H1 (cell line): ENCODE measurements around the gene PSME4. TPM values are rescaled to one million over a fixed set of nuclear protein-coding genes. Genes with fewer than 3 reads are reported as not detected.

Experiments used
- CTCF ChIA-PET: fragments of 300-600 bp; sonication (Branson Sonifier 250); formaldehyde crosslinking; loops from one replicate; lab custom pipeline; 2021; ENCODE audit not compliant: partially characterized antibody; lab: Charles Lee
- POLR2A ChIA-PET: fragments of 300-600 bp; sonication (Branson Sonifier 250); formaldehyde crosslinking; loops from one replicate; lab custom pipeline; 2021; ENCODE audit warnings: inconsistent platforms; ENCODE audit not compliant: partially characterized antibody; lab: Charles Lee
- DNase-seq, 2 experiments: peaks; one replicate each; pipeline versions ENCODE4 v3.0.0 to v3.0.0-alpha.2; 2010 to 2022; ENCODE audit warnings: low spot score in 2 of 2, low read depth in 1 of 2, mixed read lengths in 1 of 2
- FAIRE-seq: peaks from 2 replicates; lab custom pipeline; 2011; peaks lifted over from hg19 to GRCh38; lab: Jason Lieb, UNC
- H2AFZ ChIP-seq: 2 replicates; pipeline ENCODE4 v1.8.1; 2012; ENCODE audit warnings: low read length, inconsistent platforms
- H2AK5ac ChIP-seq: 2 replicates; pipeline ENCODE4 v1.6.1; 2013; ENCODE audit warnings: low read depth, low read length
- H2BK120ac ChIP-seq: replicated peaks from 2 replicates; pipeline ENCODE3; 2013; ENCODE audit warnings: low read depth, low read length, inconsistent platforms
- H2BK12ac ChIP-seq: 2 replicates; pipeline ENCODE4 v1.6.1; 2013; ENCODE audit warnings: low read depth, low read length
- H2BK15ac ChIP-seq: 2 replicates; pipeline ENCODE4 v1.6.1; 2013; ENCODE audit warnings: low read length
- H2BK20ac ChIP-seq: 2 replicates; pipeline ENCODE4 v1.6.1; 2013; ENCODE audit warnings: low read length
- H2BK5ac ChIP-seq: 2 replicates; pipeline ENCODE4 v1.6.1; 2013; ENCODE audit warnings: low read depth, low read length
- H3K14ac ChIP-seq: 2 replicates; pipeline ENCODE4 v1.6.1; 2013; ENCODE audit warnings: inconsistent platforms; ENCODE audit not compliant: insufficient read length
- H3K18ac ChIP-seq: 2 replicates; pipeline ENCODE4 v1.6.1; 2013; ENCODE audit warnings: low read length; ENCODE audit errors: extremely low read depth
- H3K23ac ChIP-seq: 2 replicates; pipeline ENCODE4 v1.6.1; 2013; ENCODE audit warnings: inconsistent platforms; ENCODE audit not compliant: insufficient read length
- H3K23me2 ChIP-seq: 2 replicates; pipeline ENCODE4 v1.6.1; 2013; ENCODE audit warnings: low read depth, low read length
- H3K27ac ChIP-seq: 2 replicates; pipeline ENCODE4 v1.6.1; 2011; ENCODE audit warnings: low read depth, low read length, inconsistent platforms
- H3K27me3 ChIP-seq, 4 experiments: replicated peaks in 1 of 4; 1 replicate in 1 of 4; 2 replicates in 3 of 4; pipeline versions ENCODE4 v1.6.1 to v1.8.1; 2011 to 2013; ENCODE audit warnings: low read length in 3 of 4, mild to moderate bottlenecking in 3 of 4, inconsistent platforms in 2 of 4, mixed read lengths in 2 of 4, moderate library complexity in 1 of 4; ENCODE audit not compliant: control insufficient read depth in 3 of 4, insufficient read depth in 3 of 4; ENCODE audit errors: extremely low read depth in 1 of 4
- H3K36me3 ChIP-seq, 4 experiments: 2 replicates each; pipeline versions ENCODE4 v1.6.1 to v1.8.1; 2011 to 2013; ENCODE audit warnings: mild to moderate bottlenecking in 4 of 4, low read length in 3 of 4, moderate library complexity in 2 of 4, control low read depth in 1 of 4, inconsistent platforms in 1 of 4; ENCODE audit not compliant: insufficient read depth in 4 of 4, control insufficient read depth in 2 of 4
- H3K4ac ChIP-seq: replicated peaks from 2 replicates; pipeline ENCODE3; 2013; ENCODE audit warnings: low read length, low read depth, mixed read lengths, inconsistent platforms; ENCODE audit not compliant: insufficient read length
- H3K4me1 ChIP-seq, 4 experiments: replicated peaks in 1 of 4; 1 replicate in 1 of 4; 2 replicates in 3 of 4; pipeline versions ENCODE4 v1.6.1 to v1.8.1; 2011 to 2013; ENCODE audit warnings: low read length in 3 of 4, inconsistent platforms in 2 of 4, mixed read lengths in 1 of 4; ENCODE audit not compliant: insufficient read depth in 4 of 4, control insufficient read depth in 3 of 4
- H3K4me2 ChIP-seq, 2 experiments: 2 replicates each; pipeline versions ENCODE4 v1.6.1 to v1.8.1; 2011 to 2013; ENCODE audit warnings: low read depth in 2 of 2, low read length in 2 of 2, control low read depth in 1 of 2, inconsistent platforms in 1 of 2, mild to moderate bottlenecking in 1 of 2; ENCODE audit not compliant: insufficient read depth in 1 of 2
- H3K4me3 ChIP-seq, 4 experiments: fragments of 200-600, 300-600 bp in 1 of 4; sonication (generic), shearing (Covaris generic), sonication (Bioruptor Twin) in 1 of 4; 2 replicates each; pipeline versions ENCODE4 v1.5.1 to v1.8.1; 2011 to 2016; ENCODE audit warnings: low read length in 4 of 4, low read depth in 3 of 4, control low read depth in 2 of 4, inconsistent platforms in 2 of 4, mild to moderate bottlenecking in 2 of 4, mixed read lengths in 1 of 4, moderate library complexity in 1 of 4; ENCODE audit not compliant: insufficient read depth in 2 of 4; ENCODE audit errors: extremely low read depth in 1 of 4
- H3K56ac ChIP-seq: replicated peaks from 2 replicates; pipeline ENCODE3; 2013; ENCODE audit warnings: low read depth, mild to moderate bottlenecking, mixed read lengths, low read length, inconsistent platforms; ENCODE audit not compliant: insufficient read length
- H3K79me1 ChIP-seq: 2 replicates; pipeline ENCODE4 v1.6.1; 2013; ENCODE audit warnings: low read depth, low read length, control low read depth
- H3K79me2 ChIP-seq, 2 experiments: 2 replicates each; pipeline versions ENCODE4 v1.6.1 to v1.8.1; 2012 to 2013; ENCODE audit warnings: low read length in 2 of 2, mild to moderate bottlenecking in 2 of 2, inconsistent platforms in 1 of 2; ENCODE audit not compliant: insufficient read depth in 2 of 2, control insufficient read depth in 1 of 2
- H3K9ac ChIP-seq, 4 experiments: replicated peaks in 1 of 4; 1 replicate in 1 of 4; 2 replicates in 3 of 4; pipeline versions ENCODE4 v1.6.1 to v1.8.1; 2011 to 2013; ENCODE audit warnings: low read depth in 3 of 4, low read length in 3 of 4, control low read depth in 2 of 4, mild to moderate bottlenecking in 2 of 4, moderate library complexity in 2 of 4, inconsistent platforms in 1 of 4; ENCODE audit errors: extremely low read depth in 1 of 4
- H3K9me3 ChIP-seq, 2 experiments: 2 replicates each; pipeline versions ENCODE4 v1.6.1 to v1.8.1; 2012 to 2013; ENCODE audit warnings: mild to moderate bottlenecking in 2 of 2, moderate library complexity in 2 of 2, control low read depth in 1 of 2, inconsistent platforms in 1 of 2, low read depth in 1 of 2, low read length in 1 of 2, mixed read lengths in 1 of 2; ENCODE audit not compliant: insufficient read depth in 2 of 2
- H4K20me1 ChIP-seq, 2 experiments: replicated peaks in 1 of 2; 2 replicates each; pipeline versions ENCODE3 to v1.8.1; 2011 to 2013; ENCODE audit warnings: inconsistent platforms in 2 of 2, low read length in 2 of 2, mild to moderate bottlenecking in 1 of 2; ENCODE audit not compliant: insufficient read depth in 2 of 2, control insufficient read depth in 1 of 2
- H4K5ac ChIP-seq: 2 replicates; pipeline ENCODE4 v1.6.1; 2013; ENCODE audit warnings: low read length, low read depth, mixed read lengths, inconsistent platforms; ENCODE audit not compliant: insufficient read length
- H4K8ac ChIP-seq: 2 replicates; pipeline ENCODE4 v1.8.0; 2013; ENCODE audit warnings: mild to moderate bottlenecking, moderate library complexity, low read length, inconsistent platforms; ENCODE audit not compliant: insufficient read depth; ENCODE audit errors: extremely low read depth
- H4K91ac ChIP-seq: replicated peaks from 2 replicates; pipeline ENCODE3; 2013; ENCODE audit warnings: low read length, mixed read lengths, inconsistent platforms; ENCODE audit not compliant: insufficient read length
- BACH1 ChIP-seq: IDR thresholded peaks from 2 replicates; pipeline ENCODE4 v1.6.1; 2012; ENCODE audit warnings: low read length, improper control_type of control experiment
- BRCA1 ChIP-seq: IDR thresholded peaks from 2 replicates; pipeline ENCODE4 v1.6.1; 2012; ENCODE audit warnings: low read depth, low read length, improper control_type of control experiment
- CBX5 ChIP-seq: fragments of 300-800, 300-1000 bp; sonication (generic); IDR thresholded peaks from 2 replicates; pipeline ENCODE4 v1.7.1; 2016; ENCODE audit warnings: antibody characterized with exemption, low read length, low read depth
- CTBP2 ChIP-seq: IDR thresholded peaks from 2 replicates; pipeline ENCODE4 v1.7.0; 2011; ENCODE audit warnings: borderline replicate concordance, mild to moderate bottlenecking, moderate library complexity, mixed read lengths, low read length; ENCODE audit not compliant: insufficient read depth, insufficient read length
- FOSL1 ChIP-seq: IDR thresholded peaks from 2 replicates; pipeline ENCODE4 v1.6.1; 2011; ENCODE audit warnings: mild to moderate bottlenecking, low read depth, low read length, moderate library complexity; ENCODE audit not compliant: insufficient read depth
- GTF2F1 ChIP-seq: IDR thresholded peaks from 2 replicates; pipeline ENCODE4 v1.6.1; 2012; ENCODE audit warnings: low read depth, low read length, improper control_type of control experiment, borderline replicate concordance
- JUN ChIP-seq: IDR thresholded peaks from 2 replicates; pipeline ENCODE4 v1.6.1; 2011; ENCODE audit warnings: low read depth, mild to moderate bottlenecking, improper control_type of control experiment, low read length
- NANOG ChIP-seq: IDR thresholded peaks from 2 replicates; pipeline ENCODE4 v1.6.1; 2011; ENCODE audit warnings: low read length, low read depth, mild to moderate bottlenecking, inconsistent platforms; ENCODE audit not compliant: insufficient read depth, poor library complexity, severe bottlenecking
- NRF1 ChIP-seq: IDR thresholded peaks from 2 replicates; pipeline ENCODE4 v1.6.1; 2011; ENCODE audit warnings: mild to moderate bottlenecking, low read depth, low read length, improper control_type of control experiment
- PHF8 ChIP-seq: fragments of 200-600 bp; sonication (generic); conservative IDR thresholded peaks from 2 replicates; pipeline ENCODE4 v1.7.1; 2012; ENCODE audit warnings: low read depth, mild to moderate bottlenecking, inconsistent platforms, low read length, moderate library complexity
- POLR2A ChIP-seq, 2 experiments: IDR thresholded peaks; 1 replicate in 1 of 2; 2 replicates in 1 of 2; pipeline ENCODE4 v1.6.1; 2011; ENCODE audit warnings: low read depth in 2 of 2, low read length in 2 of 2, mild to moderate bottlenecking in 2 of 2; ENCODE audit errors: control extremely low read depth in 1 of 2
- RBBP5 ChIP-seq: IDR thresholded peaks from 2 replicates; pipeline ENCODE4 v1.7.1; 2012; ENCODE audit warnings: low read depth, mild to moderate bottlenecking, inconsistent platforms, low read length, moderate library complexity, borderline replicate concordance
- SIN3A ChIP-seq, 2 experiments: IDR thresholded peaks in 1 of 2; conservative IDR thresholded peaks in 1 of 2; 2 replicates each; pipeline ENCODE4 v1.6.1; 2011 to 2012; ENCODE audit warnings: low read length in 2 of 2, improper control_type of control experiment in 1 of 2, low read depth in 1 of 2, mild to moderate bottlenecking in 1 of 2
- SP1 ChIP-seq: IDR thresholded peaks from 2 replicates; pipeline ENCODE4 v1.6.1; 2011; ENCODE audit warnings: low read depth, low read length
- SP4 ChIP-seq: IDR thresholded peaks from 2 replicates; pipeline ENCODE4 v1.6.1; 2012; ENCODE audit warnings: low read length, inconsistent platforms
- TEAD4 ChIP-seq: IDR thresholded peaks from 2 replicates; pipeline ENCODE4 v1.6.1; 2012; ENCODE audit warnings: low read depth, low read length, inconsistent platforms, mixed read lengths
- WGBS, 2 experiments: shearing (Covaris generic) in 1 of 2; methylation state at CpG; one replicate each; pipeline versions ENCODE4 v1.1.6 to v1.1.7; 2013 to 2015; ENCODE audit warnings: low lambda C conversion rate in 2 of 2, mixed read lengths in 2 of 2, inconsistent platforms in 1 of 2, low coverage in 1 of 2, missing lambda C conversion rate in 1 of 2; ENCODE audit not compliant: insufficient replicate concordance in 2 of 2, insufficient coverage in 1 of 2, insufficient read length in 1 of 2; ENCODE audit errors: extremely low coverage in 1 of 2, missing lambda C conversion rate in 1 of 2; 5-methylcytosine and 5-hydroxymethylcytosine counted together
- polyA plus RNA-seq, 7 experiments: library from polyadenylated mRNA; depleted of rRNA in 3 of 7; stranded (reverse) in 5 of 7; unstranded in 2 of 7; fragments of >200 nt in 5 of 7; fragments of 200-250 nt in 2 of 7; gene quantifications; 1 replicate in 5 of 7; 2 replicates in 1 of 7; 4 replicates in 1 of 7; pipeline versions ENCODE4 v1.2.1 to v1.2.3, GENCODE V29; 2011 to 2013; ENCODE audit warnings: missing spikeins in 2 of 7, mixed read lengths in 2 of 7
- total RNA-seq: library from RNA; stranded (reverse); fragmentation: NEBNext Ultra II Directional; extraction: Animal tissue kit (Norgen Biotek cat#: 25700); gene quantifications from 2 replicates; pipeline ENCODE4 v1.2.1, GENCODE V29; 2021

Gene PSME4
- total and polyA plus RNA-seq, 2 of the 8 experiments (the other 6 are each of a cell fraction or from before 2014, with no cell fraction given), result 42.2 to 116 TPM

DNA sequence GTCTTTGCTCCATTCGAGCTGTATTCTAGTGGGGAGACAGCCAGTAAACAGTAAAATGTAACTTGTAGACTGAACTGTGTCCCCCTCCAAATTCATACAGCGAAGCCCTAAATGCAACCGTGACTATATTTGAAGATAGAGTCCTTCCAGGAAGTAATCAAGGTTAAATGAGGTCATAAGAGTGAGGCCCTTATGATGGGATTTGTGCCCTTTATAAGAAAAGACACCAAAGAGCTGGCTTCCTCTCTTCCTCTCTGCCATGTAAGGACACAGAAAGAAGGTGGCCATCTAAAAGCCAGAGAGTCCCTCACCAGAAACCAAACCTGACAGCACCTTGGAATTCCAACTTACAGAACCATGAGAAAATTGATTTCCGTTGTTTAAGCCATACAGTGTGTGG, 142.5 kb downstream of the PSME4 start:
- Histone ChIP-seq H3K18ac (no peak overlapping the region), H2BK120ac (no peak overlapping the region), H3K79me1 (no peaks in the 10 kb centered on the region), H4K5ac (no peak overlapping the region), H3K9ac (no peak overlapping the region), H2BK12ac (no peak overlapping the region), H3K4ac (no peak overlapping the region), H3K4me2 (no peak overlapping the region), H2BK15ac (no peak overlapping the region), H3K27ac (no peak overlapping the region), H2AFZ (no peak overlapping the region), H3K79me2 (no peaks in the 10 kb centered on the region), H3K4me1 (peaks cover 0 to 10% (median 8%) of the 10 kb centered on the region in 4 experiments; a peak in 5 of 7 replicates), H4K91ac (no peak overlapping the region), H4K8ac (no peak overlapping the region), H3K23me2 (no peaks in the 10 kb centered on the region), H3K36me3 (no peaks in the 10 kb centered on the region), H3K27me3 (no peaks in the 10 kb centered on the region), H2BK20ac (no peak overlapping the region), H3K9me3 (no peaks in the 10 kb centered on the region), H3K14ac (no peak overlapping the region), H2BK5ac (no peak overlapping the region), H3K4me3 (no peak overlapping the region), H3K56ac (no peak overlapping the region), H3K23ac (no peak overlapping the region), H4K20me1 (no peaks in the 10 kb centered on the region), H2AK5ac (no peak overlapping the region)
- CTCF ChIA-PET, result no interaction called here
- FAIRE-seq (no peak), DNase-seq (no peak)
- POLR2A ChIA-PET, result interaction anchor here (0.8 kb wide), 1 partner anchor 143 kb away, joined by 3 read pairs; the partner anchor contains the start of gene PSME4
- 86% methylated on average over 4 of the region's 4 CpGs; no CpG with 5 or more reads in 1 of the 2 experiments for WGBS, 2 experiments
- TF ChIP-seq JUN (no peak), TEAD4 (no peak), GTF2F1 (no peak), BACH1 (no peak), NRF1 (no peak), CTBP2 (no peak), FOSL1 (no peak), NANOG (no peak), SP4 (no peak), BRCA1 (no peak), SP1 (no peak), PHF8 (no peak), RBBP5 (no peak), CBX5 (no peak), POLR2A (IDR thresholded peaks at IDR 0.05; ENCODE audit: control extremely low read depth in 1 of 2, low read depth in 2 of 2, low read length in 2 of 2) (no peak), SIN3A (conservative IDR thresholded peaks at IDR 0.05 in 1 of 2, IDR thresholded peaks at IDR 0.05 in 1 of 2; ENCODE audit: low read depth in 1 of 2, low read length in 2 of 2) (no peak)
